PC-3 (cell line): ENCODE data around the gene DAB1. TPM values are rescaled to one million over a fixed set of nuclear protein-coding genes. Genes with fewer than 3 reads are reported as not detected.

Experiments
- ATAC-seq: fragments of 200-7000 bp; cut with Tn5 transposase; 2 replicates; pipeline ENCODE4 v1.9.1; 2020; ENCODE audit warnings: mild to moderate bottlenecking, moderate library complexity
- BruUV-seq: library from RNA; stranded (reverse); fragments of 400-500 nt; replicated peaks from 2 replicates; lab custom pipeline; 2021; lab: Mats Ljungman, UMichigan
- CTCF ChIA-PET: fragments of 300-600 bp; sonication (Branson Sonifier 250); formaldehyde crosslinking; loops from one replicate; lab custom pipeline; 2022; ENCODE audit warnings: antibody characterized with exemption; lab: Charles Lee
- POLR2A ChIA-PET: fragments of 300-600 bp; sonication (Branson Sonifier 250); formaldehyde crosslinking; loops from one replicate; lab custom pipeline; 2022; ENCODE audit warnings: antibody characterized with exemption; ENCODE audit not compliant: unreplicated experiment; lab: Charles Lee
- DNase-seq: peaks from one replicate; pipeline ENCODE4 v3.0.0-alpha.2; 2015
- H2AFZ ChIP-seq: fragments of 300-600 bp; sonication (generic); 2 replicates; pipeline ENCODE4 v1.6.0; 2016; ENCODE audit warnings: antibody characterized with exemption, low read length
- H3F3A ChIP-seq: fragments of 300-600 bp; sonication (generic); one replicate; pipeline ENCODE4 v1.6.0; 2017; ENCODE audit warnings: antibody characterized with exemption, low read length, control low read depth, mild to moderate bottlenecking; ENCODE audit not compliant: unreplicated experiment
- H3K27ac ChIP-seq: fragments of 300-600 bp; sonication (generic); 2 replicates; pipeline ENCODE4 v1.5.1; 2016; ENCODE audit warnings: mild to moderate bottlenecking, low read length
- H3K27me3 ChIP-seq: fragments of 300-600 bp; sonication (generic); 2 replicates; pipeline ENCODE4 v1.6.1; 2016; ENCODE audit warnings: low read length, mixed read lengths
- H3K36me3 ChIP-seq: fragments of 300-600 bp; sonication (generic); 2 replicates; pipeline ENCODE4 v1.6.1; 2016; ENCODE audit warnings: low read depth, mixed run types, low read length, mixed read lengths
- H3K4me1 ChIP-seq: fragments of 300-600 bp; sonication (generic); 2 replicates; pipeline ENCODE4 v1.5.1; 2016; ENCODE audit warnings: low read length; ENCODE audit not compliant: insufficient read depth
- H3K4me2 ChIP-seq: fragments of 300-600 bp; sonication (generic); 2 replicates; pipeline ENCODE4 v1.6.0; 2016; ENCODE audit warnings: low read length
- H3K4me3 ChIP-seq: fragments of 300-600 bp; sonication (generic); 2 replicates; pipeline ENCODE4 v1.5.1; 2016; ENCODE audit warnings: mild to moderate bottlenecking, low read length, mixed read lengths
- H3K79me2 ChIP-seq: fragments of 300-600 bp; sonication (generic); 2 replicates; pipeline ENCODE4 v1.6.1; 2017; ENCODE audit warnings: low read length, mixed read lengths
- H3K9ac ChIP-seq: fragments of 300-600 bp; sonication (generic); 2 replicates; pipeline ENCODE4 v1.6.0; 2016; ENCODE audit warnings: mild to moderate bottlenecking, low read length
- H3K9me2 ChIP-seq: fragments of 300-600 bp; sonication (generic); replicated peaks from 2 replicates; pipeline ENCODE4 v1.6.1; 2016; ENCODE audit warnings: mixed run types, low read length, mixed read lengths
- H3K9me3 ChIP-seq: fragments of 300-600 bp; sonication (generic); 2 replicates; pipeline ENCODE4 v1.6.1; 2016; ENCODE audit warnings: low read length, mixed read lengths
- H4K20me1 ChIP-seq: fragments of 300-600 bp; sonication (generic); 2 replicates; pipeline ENCODE4 v1.6.1; 2016; ENCODE audit warnings: low read length, mixed read lengths
- EZH2 ChIP-seq: fragments of 300-600 bp; sonication (generic); IDR thresholded peaks from one replicate; pipeline ENCODE4 v1.6.1; 2017; ENCODE audit warnings: antibody characterized with exemption, mild to moderate bottlenecking, low read length; ENCODE audit not compliant: unreplicated experiment
- EZH2phosphoT487 ChIP-seq: fragments of 300-600 bp; sonication (generic); IDR thresholded peaks from 2 replicates; pipeline ENCODE4 v1.6.1; 2018; ENCODE audit warnings: mild to moderate bottlenecking, antibody characterized with exemption, low read length, borderline replicate concordance
- intact Hi-C: fragments of 100-400 bp; cut with micrococcal nuclease; formaldehyde crosslinking; loops from 2 replicates; pipeline ENCODE4 v1.9.0; 2023
- total RNA-seq: library from RNA; depleted of rRNA; stranded (reverse); fragments of >200 nt; gene quantifications from 2 replicates; pipeline ENCODE4 v1.2.3, GENCODE V29; 2014
- TF ChIP-seq, protein P1 (sequence below): fragments of 300-600 bp; sonication (generic); conservative IDR thresholded peaks from 2 replicates; pipeline ENCODE4 v1.5.1; 2017; ENCODE audit warnings: antibody characterized with exemption, low read depth, mild to moderate bottlenecking, low read length

Gene DAB1
- total RNA-seq, 1 experiment from 2014 or later: not detected

- Histone ChIP-seq H3F3A (no peaks in the 10 kb centered on the region), H3K36me3 (no peaks in the 10 kb centered on the region), H3K27me3 (no peaks in the 10 kb centered on the region), H2AFZ (no peak overlapping the region), H3K4me2 (no peak overlapping the region), H3K4me3 (no peak overlapping the region), H3K9me2 (no peaks in the 10 kb centered on the region), H3K9me3 (no peaks in the 10 kb centered on the region), H3K4me1 (no peaks in the 10 kb centered on the region), H3K79me2 (no peaks in the 10 kb centered on the region), H3K9ac (no peak overlapping the region), H4K20me1 (no peaks in the 10 kb centered on the region), H3K27ac (no peak overlapping the region)
- no peak for TF ChIP-seq EZH2phosphoT487
- TF ChIP-seq EZH2: no peak
- TF ChIP-seq, protein P1, sequence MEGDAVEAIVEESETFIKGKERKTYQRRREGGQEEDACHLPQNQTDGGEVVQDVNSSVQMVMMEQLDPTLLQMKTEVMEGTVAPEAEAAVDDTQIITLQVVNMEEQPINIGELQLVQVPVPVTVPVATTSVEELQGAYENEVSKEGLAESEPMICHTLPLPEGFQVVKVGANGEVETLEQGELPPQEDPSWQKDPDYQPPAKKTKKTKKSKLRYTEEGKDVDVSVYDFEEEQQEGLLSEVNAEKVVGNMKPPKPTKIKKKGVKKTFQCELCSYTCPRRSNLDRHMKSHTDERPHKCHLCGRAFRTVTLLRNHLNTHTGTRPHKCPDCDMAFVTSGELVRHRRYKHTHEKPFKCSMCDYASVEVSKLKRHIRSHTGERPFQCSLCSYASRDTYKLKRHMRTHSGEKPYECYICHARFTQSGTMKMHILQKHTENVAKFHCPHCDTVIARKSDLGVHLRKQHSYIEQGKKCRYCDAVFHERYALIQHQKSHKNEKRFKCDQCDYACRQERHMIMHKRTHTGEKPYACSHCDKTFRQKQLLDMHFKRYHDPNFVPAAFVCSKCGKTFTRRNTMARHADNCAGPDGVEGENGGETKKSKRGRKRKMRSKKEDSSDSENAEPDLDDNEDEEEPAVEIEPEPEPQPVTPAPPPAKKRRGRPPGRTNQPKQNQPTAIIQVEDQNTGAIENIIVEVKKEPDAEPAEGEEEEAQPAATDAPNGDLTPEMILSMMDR: no peak
- ChIA-PET POLR2A (no interaction called here), CTCF (no interaction called here)
- BruUV-seq: no TSS peak
- ATAC-seq: no peak
- intact Hi-C loops: no loop called here
- DNase-seq: no peak
Observed at GRCh38 chr1:57255945-57256344, 167.9 kb downstream of the DAB1 start.

GRCh38 chr1:57254022-57254421 lies 169.8 kb downstream of the DAB1 start:
- no peaks in the 10 kb centered on the region for H3F3A ChIP-seq
- no peak overlapping the region for H3K9ac ChIP-seq
- H3K4me3 ChIP-seq: no peak overlapping the region
- no peaks in the 10 kb centered on the region for H4K20me1 ChIP-seq
- no peak overlapping the region for H3K4me2 ChIP-seq
- H3K36me3 ChIP-seq: no peaks in the 10 kb centered on the region
- H2AFZ ChIP-seq: no peak overlapping the region
- H3K9me3 ChIP-seq: no peaks in the 10 kb centered on the region
- no peaks in the 10 kb centered on the region for H3K9me2 ChIP-seq
- ATAC-seq: no peak
- H3K79me2 ChIP-seq: no peaks in the 10 kb centered on the region
- H3K27me3 ChIP-seq: no peaks in the 10 kb centered on the region
- H3K4me1 ChIP-seq: no peaks in the 10 kb centered on the region
- intact Hi-C loops: no loop called here
- H3K27ac ChIP-seq: no peak overlapping the region
- CTCF ChIA-PET: no interaction called here
- TF ChIP-seq, protein P1: no peak
- TF ChIP-seq EZH2phosphoT487 (no peak), EZH2 (no peak)
- POLR2A ChIA-PET: no interaction called here
- no peak for DNase-seq
- BruUV-seq: no TSS peak

DNA sequence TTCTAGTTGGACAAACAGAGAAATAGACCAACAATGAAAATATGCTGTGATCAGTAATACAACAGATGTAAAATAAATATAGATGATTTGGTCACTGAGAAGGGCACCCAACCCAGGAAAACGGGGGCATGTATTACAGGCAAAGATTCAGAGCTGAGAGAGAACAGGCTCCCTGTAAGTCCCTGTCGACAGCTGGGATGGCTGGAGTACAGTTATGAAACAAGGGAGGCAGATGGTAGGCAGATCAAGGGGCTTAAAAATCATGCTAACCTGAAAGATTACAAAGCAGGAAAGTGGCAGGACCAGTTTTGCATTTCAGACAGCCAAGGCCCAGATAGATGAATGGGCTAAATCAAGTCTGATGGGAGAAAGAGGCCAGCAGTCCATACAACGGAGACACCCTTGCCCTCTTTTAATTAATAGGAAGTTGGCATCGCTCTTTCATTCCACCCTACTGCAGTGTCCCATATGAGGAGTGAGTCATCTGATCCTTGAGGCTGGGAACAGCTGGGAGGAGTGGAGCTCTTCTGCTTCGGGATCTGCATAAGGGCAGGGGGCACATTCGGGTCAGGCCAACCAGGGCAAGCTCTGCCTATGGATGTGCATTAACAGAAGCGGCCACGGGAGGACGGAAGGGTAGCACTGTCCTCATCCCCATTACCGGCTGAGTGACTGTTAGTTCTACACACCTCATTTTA lies 171.1 kb downstream of the DAB1 start:
- Histone ChIP-seq H3K4me3 (no peak overlapping the region), H3K9me3 (no peaks in the 10 kb centered on the region), H3K9ac (no peak overlapping the region), H3K79me2 (no peaks in the 10 kb centered on the region), H3K4me1 (no peaks in the 10 kb centered on the region), H4K20me1 (no peaks in the 10 kb centered on the region), H3F3A (no peaks in the 10 kb centered on the region), H3K36me3 (no peaks in the 10 kb centered on the region), H3K27me3 (no peaks in the 10 kb centered on the region), H3K27ac (no peak overlapping the region), H3K4me2 (no peak overlapping the region), H2AFZ (no peak overlapping the region), H3K9me2 (no peaks in the 10 kb centered on the region)
- CTCF ChIA-PET: no interaction called here
- intact Hi-C loops: no loop called here
- TF ChIP-seq EZH2phosphoT487 (no peak), EZH2 (no peak)
- TF ChIP-seq, protein P1: no peak
- DNase-seq (no peak), ATAC-seq (no peak)
- POLR2A ChIA-PET: no interaction called here
- no TSS peak for BruUV-seq
